IPS DF 19.7 (cell line): Measurements from ENCODE around the gene ATAD2B.

Source experiments
- DNase-seq: peaks from one replicate; pipeline ENCODE4 v3.0.0-alpha.2; 2013; ENCODE audit warnings: low read depth, low spot score

The ATAD2B gene

GRCh38 chr2:23703583-23704385 is 223.1 kb downstream of the ATAD2B start:
- DNase-seq = no peak

- no peak for DNase-seq
These were observed 223.8 kb downstream of the ATAD2B start for GRCh38 chr2:23703037-23703582.

- no peak for DNase-seq
These were observed 226.3 kb downstream of the ATAD2B start for GRCh38 chr2:23700627-23701026.

- no peak for DNase-seq
These were observed 227.4 kb downstream of the ATAD2B start for GRCh38 chr2:23699580-23699925.

GRCh38 chr2:23698721-23699579 is 228.0 kb downstream of the ATAD2B start:
- DNase-seq = no peak
